K562 (cell line): ENCODE data around the gene C2orf81.

ENCODE experiments used
- BHLHE40 ChIP-seq: IDR thresholded peaks from 2 replicates; pipeline ENCODE4 v1.6.1; 2011; ENCODE audit warnings: low read length, improper control_type of control experiment
- CHAMP1 ChIP-seq: fragments of 450-650 bp; IDR thresholded peaks from 2 replicates; pipeline ENCODE4 v1.6.1; 2016; ENCODE audit warnings: mild to moderate bottlenecking
- EP300 ChIP-seq: IDR thresholded peaks from 2 replicates; pipeline ENCODE4 v1.6.1; 2012; ENCODE audit warnings: low read length, improper control_type of control experiment
- JUNB ChIP-seq: fragments of 450-650 bp; formaldehyde crosslinking; conservative IDR thresholded peaks from 2 replicates; pipeline ENCODE4 v1.4.0; 2020; ENCODE audit warnings: mild to moderate bottlenecking
- JUND ChIP-seq, 2 experiments: IDR thresholded peaks; 2 replicates in 1 of 2; 3 replicates in 1 of 2; pipeline ENCODE4 v1.6.1; 2011; ENCODE audit warnings: borderline replicate concordance in 2 of 2, low read depth in 2 of 2, low read length in 2 of 2, improper control_type of control experiment in 1 of 2, missing biosample characterization in 1 of 2, missing genetic modification characterization in 1 of 2, missing genetic modification reagents in 1 of 2
- NBN ChIP-seq: fragments of 450-650 bp; IDR thresholded peaks from 2 replicates; pipeline ENCODE4 v1.6.1; 2016; ENCODE audit warnings: low read depth, mild to moderate bottlenecking
- RAD21 ChIP-seq, 2 experiments: fragments of 250-450 bp in 1 of 2; fragments of 450-650 bp in 1 of 2; sonication (Bioruptor Pico) in 1 of 2; formaldehyde crosslinking in 1 of 2; IDR thresholded peaks in 1 of 2; conservative IDR thresholded peaks in 1 of 2; 2 replicates each; pipeline versions ENCODE4 v1.4.0 to v1.8.0; 2020 to 2022; ENCODE audit warnings: mild to moderate bottlenecking in 2 of 2, moderate library complexity in 1 of 2
- RBM14 ChIP-seq: fragments of 200-400 bp; formaldehyde crosslinking; IDR thresholded peaks from 2 replicates; pipeline ENCODE4 v1.6.1; 2018; ENCODE audit warnings: low read depth, mild to moderate bottlenecking, low read length, moderate library complexity, borderline replicate concordance; ENCODE audit not compliant: insufficient read depth
- RFX1 ChIP-seq: fragments of 450-650 bp; IDR thresholded peaks from 2 replicates; pipeline ENCODE4 v1.6.1; 2016; ENCODE audit warnings: mild to moderate bottlenecking, moderate library complexity
- TAF7 ChIP-seq: fragments of 450-650 bp; IDR thresholded peaks from 2 replicates; pipeline ENCODE4 v1.6.1; 2016; ENCODE audit warnings: missing genetic modification characterization, missing compliant biosample characterization
- ZFP91 ChIP-seq: sonication (generic); formaldehyde crosslinking; IDR thresholded peaks from 2 replicates; pipeline ENCODE4 v1.8.0; 2022; ENCODE audit warnings: mild to moderate bottlenecking, missing genetic modification reagents
- ZNF224 ChIP-seq: sonication (generic); formaldehyde crosslinking; IDR thresholded peaks from 2 replicates; pipeline ENCODE4 v1.8.0; 2022; ENCODE audit warnings: mild to moderate bottlenecking, missing genetic modification reagents
- ZNF740 ChIP-seq, 3 experiments: fragments of 200-800 bp in 1 of 3; sonication (Bioruptor generic) in 1 of 3; sonication (generic) in 1 of 3; formaldehyde crosslinking in 1 of 3; IDR thresholded peaks; 2 replicates each; pipeline versions ENCODE4 v1.6.1 to v1.8.0; 2016 to 2022; ENCODE audit warnings: mild to moderate bottlenecking in 2 of 3, missing compliant biosample characterization in 2 of 3, missing genetic modification characterization in 2 of 3, missing genetic modification reagents in 1 of 3

GRCh38 chr2:74440378-74441169 lies 19.2 kb upstream of the C2orf81 start:
- no peak for TF ChIP-seq CHAMP1
- TF ChIP-seq RAD21 (CRISPR knock-in tag; conservative IDR thresholded peaks at IDR 0.05 in 1 of 2, IDR thresholded peaks at IDR 0.05 in 1 of 2), result 0 out of 4 replicates have a peak, but pooled peaks of 1 of the 2 experiments have one; percentile 19
- no peak for TF ChIP-seq EP300
- TF ChIP-seq NBN, result no peak
- TF ChIP-seq BHLHE40, result no peak
- TF ChIP-seq ZNF740 (CRISPR knock-in tag; IDR thresholded peaks at IDR 0.05), result peak; percentile 86
- no peak for TF ChIP-seq ZNF740 (tag; IDR thresholded peaks at IDR 0.05)
- TF ChIP-seq ZNF224, result no peak
- TF ChIP-seq JUNB (CRISPR knock-in tag), result no peak
- no peak for TF ChIP-seq RBM14
- no peak for TF ChIP-seq TAF7 (tag)
- no peak for TF ChIP-seq RFX1
- TF ChIP-seq JUND (IDR thresholded peaks at IDR 0.05; ENCODE audit: borderline replicate concordance, low read depth, low read length), result no peak
- no peak; the same call in 2 of the 3 replicates for TF ChIP-seq JUND (tag; IDR thresholded peaks at IDR 0.05; ENCODE audit: borderline replicate concordance, low read depth, low read length)
- TF ChIP-seq ZFP91 (CRISPR knock-in tag), result no peak
